Neural progenitor cell (in vitro differentiated cells): ENCODE results near the gene METTL16. TPM values are rescaled to one million over a fixed set of nuclear protein-coding genes. Genes with fewer than 3 reads are reported as not detected.

ENCODE experiments used
- DNase-seq: peaks from one replicate; pipeline ENCODE4 v3.0.0-alpha.2; 2016; ENCODE audit warnings: low spot score
- H2AFZ ChIP-seq: fragments of 200-600 bp; sonication (generic); replicated peaks from 2 replicates; pipeline ENCODE4 v1.6.1; 2016; ENCODE audit warnings: antibody characterized with exemption
- H3F3A ChIP-seq: fragments of 200-600 bp; sonication (generic); 2 replicates; pipeline ENCODE4 v1.6.1; 2016; ENCODE audit warnings: antibody characterized with exemption, low read depth
- H3K27ac ChIP-seq: fragments of 200-600 bp; sonication (generic); 2 replicates; pipeline ENCODE4 v1.5.1; 2016; ENCODE audit warnings: mild to moderate bottlenecking
- H3K27me3 ChIP-seq: fragments of 200-600 bp; sonication (generic); 2 replicates; pipeline ENCODE4 v1.6.1; 2016; ENCODE audit warnings: mild to moderate bottlenecking, moderate library complexity
- H3K36me3 ChIP-seq: fragments of 200-600 bp; sonication (generic); 2 replicates; pipeline ENCODE4 v1.5.1; 2016
- H3K4me1 ChIP-seq: fragments of 200-600 bp; sonication (generic); 2 replicates; pipeline ENCODE4 v1.6.1; 2016; ENCODE audit warnings: mixed run types
- H3K4me2 ChIP-seq: fragments of 200-600 bp; sonication (generic); 2 replicates; pipeline ENCODE4 v1.6.1; 2016
- H3K4me3 ChIP-seq: fragments of 200-600 bp; sonication (generic); 2 replicates; pipeline ENCODE4 v1.5.1; 2016
- H3K79me2 ChIP-seq: fragments of 200-600 bp; sonication (generic); 2 replicates; pipeline ENCODE4 v1.6.1; 2016; ENCODE audit warnings: low read depth
- H3K9ac ChIP-seq: fragments of 200-600 bp; sonication (generic); 2 replicates; pipeline ENCODE4 v1.6.1; 2016
- H3K9me3 ChIP-seq: fragments of 200-600 bp; sonication (generic); 2 replicates; pipeline ENCODE4 v1.5.1; 2016; ENCODE audit warnings: low read depth
- H4K20me1 ChIP-seq: fragments of 200-600 bp; sonication (generic); 2 replicates; pipeline ENCODE4 v1.6.1; 2016; ENCODE audit warnings: low read depth
- H3K27ac Mint-ChIP-seq: 3 replicates; pipeline ENCODE4 v1.8.0; 2021; ENCODE audit warnings: mixed read lengths
- H3K27me3 Mint-ChIP-seq: 2 replicates; pipeline ENCODE4 v1.8.0; 2022; ENCODE audit warnings: low read depth, mild to moderate bottlenecking, inconsistent platforms, moderate library complexity, mixed read lengths; ENCODE audit not compliant: insufficient read depth
- H3K36me3 Mint-ChIP-seq: 3 replicates; pipeline ENCODE4 v1.8.0; 2021; ENCODE audit warnings: mixed read lengths
- H3K4me1 Mint-ChIP-seq: 3 replicates; pipeline ENCODE4 v1.8.0; 2021; ENCODE audit warnings: mixed read lengths
- H3K4me3 Mint-ChIP-seq: 3 replicates; pipeline ENCODE4 v1.8.0; 2021; ENCODE audit warnings: mild to moderate bottlenecking, moderate library complexity, mixed read lengths
- H3K9me3 Mint-ChIP-seq: 3 replicates; pipeline ENCODE4 v1.8.0; 2020; ENCODE audit warnings: mixed read lengths
- CTCF ChIP-seq: fragments of 200-600 bp; sonication (generic); IDR thresholded peaks from 2 replicates; pipeline ENCODE4 v1.5.1; 2017; ENCODE audit warnings: antibody characterized with exemption, mild to moderate bottlenecking
- EZH2 ChIP-seq: fragments of 200-600 bp; sonication (generic); IDR thresholded peaks from 2 replicates; pipeline ENCODE4 v1.6.1; 2017; ENCODE audit warnings: antibody characterized with exemption, mild to moderate bottlenecking, moderate library complexity
- EZH2phosphoT487 ChIP-seq: fragments of 200-600 bp; sonication (generic); IDR thresholded peaks from 2 replicates; pipeline ENCODE4 v1.6.1; 2017; ENCODE audit warnings: antibody characterized with exemption
- total RNA-seq: library from RNA; depleted of rRNA; stranded (reverse); fragments of >200 nt; gene quantifications from 2 replicates; pipeline ENCODE4 v1.2.3, GENCODE V29; 2015; ENCODE audit warnings: low replicate concordance

The METTL16 gene
- total RNA-seq, 1 donor from 2014 or later = 40.0 TPM

GRCh38 chr17:2418572-2418971, 93.1 kb downstream of the METTL16 start:
- H3K9me3 Mint-ChIP-seq = no peaks in the 10 kb centered on the region
- peaks cover 11% of the 10 kb centered on the region for H3K27me3 Mint-ChIP-seq
- H3K9me3 ChIP-seq = no peaks in the 10 kb centered on the region
- H4K20me1 ChIP-seq = peaks cover 12% of the 10 kb centered on the region
- H3K9ac ChIP-seq = no peak overlapping the region
- H3K27me3 ChIP-seq = no peaks in the 10 kb centered on the region
- H3K79me2 ChIP-seq = peaks cover 6% of the 10 kb centered on the region
- H3K4me1 ChIP-seq = no peaks in the 10 kb centered on the region
- no peak overlapping the region for H3K4me2 ChIP-seq
- no peak overlapping the region for H3K4me3 ChIP-seq
- H3F3A ChIP-seq = peaks cover 21% of the 10 kb centered on the region
- DNase-seq = no peak
- H3K36me3 ChIP-seq = no peaks in the 10 kb centered on the region
- TF ChIP-seq EZH2 = no peak
- TF ChIP-seq EZH2phosphoT487 = no peak
- TF ChIP-seq CTCF = no peak
- peaks cover 47% of the 10 kb centered on the region for H3K4me1 Mint-ChIP-seq
- H2AFZ ChIP-seq = no peak overlapping the region
- H3K27ac ChIP-seq = no peak overlapping the region
- peak overlapping the region; percentile 78 for H3K27ac Mint-ChIP-seq
- H3K36me3 Mint-ChIP-seq = peaks cover 32% of the 10 kb centered on the region
- H3K4me3 Mint-ChIP-seq = peak overlapping the region; percentile 43

DNA sequence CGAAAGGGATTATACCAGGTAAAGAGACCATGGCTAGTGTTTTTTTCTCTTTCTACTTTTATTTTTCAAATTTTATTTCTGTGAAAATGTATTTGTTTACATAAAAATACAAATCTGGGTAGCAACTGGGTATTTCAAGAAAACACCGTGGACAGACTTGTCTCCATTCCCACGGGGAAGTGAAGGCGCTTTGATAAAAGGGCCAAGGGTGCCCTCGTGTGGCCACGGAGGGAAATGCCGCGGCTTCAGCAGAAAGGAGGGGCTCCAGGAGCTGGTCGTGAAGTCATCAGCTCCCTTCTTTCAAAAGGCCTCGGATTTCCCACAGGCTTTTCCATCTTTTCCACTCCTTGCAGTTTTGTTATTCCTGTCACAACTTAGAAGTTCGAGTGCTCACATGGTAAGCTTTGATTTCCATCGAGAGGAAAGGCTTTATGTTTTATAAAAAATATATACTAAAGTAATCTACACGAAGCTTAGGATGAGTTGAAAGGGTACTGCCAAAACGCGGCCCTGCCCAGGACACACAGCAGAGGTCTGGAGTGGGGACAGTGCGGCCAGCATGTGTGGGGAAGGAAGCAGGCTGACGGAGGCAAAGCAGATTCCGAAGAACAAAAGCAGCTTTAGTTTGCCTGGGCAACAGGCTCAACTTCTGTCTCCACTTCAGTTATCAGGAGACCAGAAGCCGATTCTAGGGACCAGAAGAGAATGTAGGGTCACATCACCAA, 95.5 kb downstream of the METTL16 start:
- Histone ChIP-seq H3K9me3 (no peaks in the 10 kb centered on the region), H3K79me2 (peaks cover 6% of the 10 kb centered on the region), H3K4me3 (no peak overlapping the region), H2AFZ (no peak overlapping the region), H4K20me1 (peaks cover 12% of the 10 kb centered on the region), H3F3A (peaks cover 21% of the 10 kb centered on the region), H3K9ac (no peak overlapping the region), H3K36me3 (no peaks in the 10 kb centered on the region), H3K4me1 (no peaks in the 10 kb centered on the region), H3K27me3 (no peaks in the 10 kb centered on the region), H3K27ac (peak overlapping the region; percentile 79), H3K4me2 (peak overlapping the region; percentile 25)
- peaks cover 11% of the 10 kb centered on the region for H3K27me3 Mint-ChIP-seq
- peaks cover 30% of the 10 kb centered on the region for H3K36me3 Mint-ChIP-seq
- no peaks in the 10 kb centered on the region for H3K9me3 Mint-ChIP-seq
- H3K27ac Mint-ChIP-seq = peak overlapping the region; percentile 92
- peaks cover 39% of the 10 kb centered on the region for H3K4me1 Mint-ChIP-seq
- no peak overlapping the region for H3K4me3 Mint-ChIP-seq
- TF ChIP-seq CTCF = peak; percentile 98
- no peak for TF ChIP-seq EZH2phosphoT487
- no peak for TF ChIP-seq EZH2
- peak; percentile 90 for DNase-seq

GRCh38 chr17:2415081-2415480, 96.6 kb downstream of the METTL16 start:
- peaks cover 12% of the 10 kb centered on the region for H4K20me1 ChIP-seq
- H3K4me1 ChIP-seq = no peaks in the 10 kb centered on the region
- H3K27me3 Mint-ChIP-seq = peaks cover 11% of the 10 kb centered on the region
- no peak overlapping the region for H3K4me3 Mint-ChIP-seq
- no peak overlapping the region for H2AFZ ChIP-seq
- no peaks in the 10 kb centered on the region for H3K27me3 ChIP-seq
- no peak for DNase-seq
- TF ChIP-seq EZH2phosphoT487 = no peak
- no peak for TF ChIP-seq EZH2
- no peak for TF ChIP-seq CTCF
- no peak overlapping the region for H3K4me2 ChIP-seq
- peaks cover 21% of the 10 kb centered on the region for H3F3A ChIP-seq
- H3K4me1 Mint-ChIP-seq = peaks cover 34% of the 10 kb centered on the region
- no peak overlapping the region for H3K27ac ChIP-seq
- H3K79me2 ChIP-seq = peaks cover 6% of the 10 kb centered on the region
- H3K9me3 ChIP-seq = no peaks in the 10 kb centered on the region
- H3K9ac ChIP-seq = no peak overlapping the region
- H3K9me3 Mint-ChIP-seq = no peaks in the 10 kb centered on the region
- H3K36me3 ChIP-seq = no peaks in the 10 kb centered on the region
- peaks cover 29% of the 10 kb centered on the region for H3K36me3 Mint-ChIP-seq
- H3K4me3 ChIP-seq = no peak overlapping the region
- H3K27ac Mint-ChIP-seq = no peak overlapping the region
